Mesendoderm (in vitro differentiated cells): Measurements from ENCODE around the gene OR9A4.

ENCODE experiments used
- DNase-seq: peaks from one replicate; pipeline ENCODE4 v3.0.0; 2013
- H2AK5ac ChIP-seq: 2 replicates; pipeline ENCODE4 v1.6.1; 2013; ENCODE audit warnings: low read length, inconsistent platforms
- H2BK120ac ChIP-seq: 2 replicates; pipeline ENCODE4 v1.6.1; 2013; ENCODE audit warnings: low read depth, mild to moderate bottlenecking, low read length, moderate library complexity, mixed read lengths
- H2BK15ac ChIP-seq: replicated peaks from 2 replicates; pipeline ENCODE4 v1.6.1; 2013; ENCODE audit warnings: low read depth, mild to moderate bottlenecking, moderate library complexity
- H2BK5ac ChIP-seq: 2 replicates; pipeline ENCODE4 v1.6.1; 2013; ENCODE audit warnings: low read length, inconsistent platforms
- H3K18ac ChIP-seq: 2 replicates; pipeline ENCODE4 v1.6.1; 2013; ENCODE audit warnings: mild to moderate bottlenecking, low read length, mixed read lengths
- H3K23ac ChIP-seq: one replicate; pipeline ENCODE4 v1.6.1; 2013; ENCODE audit warnings: low read length
- H3K27ac ChIP-seq: 2 replicates; pipeline ENCODE4 v1.5.1; 2013; ENCODE audit warnings: low read depth, mild to moderate bottlenecking, inconsistent platforms, low read length, moderate library complexity
- H3K27me3 ChIP-seq: 2 replicates; pipeline ENCODE4 v1.6.1; 2013; ENCODE audit warnings: low read length, control low read depth, mild to moderate bottlenecking, inconsistent platforms; ENCODE audit not compliant: insufficient read depth, poor library complexity
- H3K36me3 ChIP-seq: 2 replicates; pipeline ENCODE4 v1.6.1; 2013; ENCODE audit warnings: low read length, inconsistent platforms; ENCODE audit not compliant: control insufficient read depth, insufficient read depth
- H3K4ac ChIP-seq: one replicate; pipeline ENCODE4 v1.6.1; 2013; ENCODE audit warnings: low read depth, mild to moderate bottlenecking, low read length, moderate library complexity
- H3K4me1 ChIP-seq: 2 replicates; pipeline ENCODE4 v1.6.1; 2013; ENCODE audit warnings: low read depth, low read length, inconsistent platforms; ENCODE audit not compliant: control insufficient read depth
- H3K4me2 ChIP-seq: 2 replicates; pipeline ENCODE4 v1.6.1; 2013; ENCODE audit warnings: low read length
- H3K4me3 ChIP-seq: 2 replicates; pipeline ENCODE4 v1.5.1; 2013; ENCODE audit warnings: mild to moderate bottlenecking, low read length
- H3K56ac ChIP-seq: one replicate; pipeline ENCODE4 v1.6.1; 2013; ENCODE audit warnings: low read length
- H3K79me1 ChIP-seq: 2 replicates; pipeline ENCODE4 v1.6.1; 2013; ENCODE audit warnings: low read length, inconsistent platforms
- H3K79me2 ChIP-seq: 2 replicates; pipeline ENCODE4 v1.6.1; 2013; ENCODE audit warnings: mild to moderate bottlenecking, low read length; ENCODE audit not compliant: control insufficient read depth, insufficient read depth
- H3K9ac ChIP-seq: 2 replicates; pipeline ENCODE4 v1.6.1; 2013; ENCODE audit warnings: low read length, inconsistent platforms
- H4K5ac ChIP-seq: one replicate; pipeline ENCODE4 v1.6.1; 2013; ENCODE audit warnings: low read length
- H4K8ac ChIP-seq: one replicate; pipeline ENCODE4 v1.6.1; 2013; ENCODE audit warnings: low read depth, mild to moderate bottlenecking, control low read depth, low read length, moderate library complexity
- WGBS: extraction: QIAGEN DNeasy Blood & Tissue Kit; methylation state at CpG from one replicate; pipeline ENCODE4 v1.1.7; 2013; ENCODE audit warnings: low lambda C conversion rate, missing lambda C conversion rate; ENCODE audit not compliant: insufficient coverage; ENCODE audit errors: extremely low coverage; 5-methylcytosine and 5-hydroxymethylcytosine counted together

The OR9A4 gene

DNA sequence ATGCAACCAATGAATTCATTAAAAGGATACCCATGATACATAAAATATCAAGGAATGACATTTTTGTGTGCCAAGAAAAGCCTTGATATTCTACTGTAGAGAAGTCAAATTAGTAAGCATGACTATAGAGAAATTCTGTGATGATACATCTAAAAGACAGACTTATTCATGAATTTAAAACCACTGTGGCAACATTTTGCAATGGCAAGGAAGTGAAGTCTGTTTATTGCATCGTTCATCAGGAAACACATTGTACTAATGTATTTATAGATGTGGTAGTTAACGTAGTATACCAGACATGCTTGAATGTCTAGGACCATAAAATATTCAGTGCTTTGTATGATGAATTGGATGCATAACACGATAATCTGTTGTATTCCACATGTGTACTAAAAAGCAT is 39.9 kb downstream of the OR9A4 start:
- WGBS, result no CpG with 5 or more reads among the region's 3 CpGs
- no peak overlapping the region for H3K4me2 ChIP-seq
- no peak overlapping the region for H4K5ac ChIP-seq
- H2AK5ac ChIP-seq, result no peak overlapping the region
- no peaks in the 10 kb centered on the region for H3K79me2 ChIP-seq
- no peak overlapping the region for H3K23ac ChIP-seq
- no peak overlapping the region for H3K4me3 ChIP-seq
- no peaks in the 10 kb centered on the region for H3K79me1 ChIP-seq
- no peak overlapping the region for H2BK15ac ChIP-seq
- no peak overlapping the region for H4K8ac ChIP-seq
- no peak overlapping the region for H2BK5ac ChIP-seq
- no peak overlapping the region for H3K9ac ChIP-seq
- no peak overlapping the region for H3K18ac ChIP-seq
- H2BK120ac ChIP-seq, result no peak overlapping the region
- H3K56ac ChIP-seq, result no peak overlapping the region
- H3K27ac ChIP-seq, result no peak overlapping the region
- no peak overlapping the region for H3K4ac ChIP-seq
- no peaks in the 10 kb centered on the region for H3K36me3 ChIP-seq
- no peak for DNase-seq
- no peaks in the 10 kb centered on the region for H3K4me1 ChIP-seq
- H3K27me3 ChIP-seq, result no peaks in the 10 kb centered on the region

DNA sequence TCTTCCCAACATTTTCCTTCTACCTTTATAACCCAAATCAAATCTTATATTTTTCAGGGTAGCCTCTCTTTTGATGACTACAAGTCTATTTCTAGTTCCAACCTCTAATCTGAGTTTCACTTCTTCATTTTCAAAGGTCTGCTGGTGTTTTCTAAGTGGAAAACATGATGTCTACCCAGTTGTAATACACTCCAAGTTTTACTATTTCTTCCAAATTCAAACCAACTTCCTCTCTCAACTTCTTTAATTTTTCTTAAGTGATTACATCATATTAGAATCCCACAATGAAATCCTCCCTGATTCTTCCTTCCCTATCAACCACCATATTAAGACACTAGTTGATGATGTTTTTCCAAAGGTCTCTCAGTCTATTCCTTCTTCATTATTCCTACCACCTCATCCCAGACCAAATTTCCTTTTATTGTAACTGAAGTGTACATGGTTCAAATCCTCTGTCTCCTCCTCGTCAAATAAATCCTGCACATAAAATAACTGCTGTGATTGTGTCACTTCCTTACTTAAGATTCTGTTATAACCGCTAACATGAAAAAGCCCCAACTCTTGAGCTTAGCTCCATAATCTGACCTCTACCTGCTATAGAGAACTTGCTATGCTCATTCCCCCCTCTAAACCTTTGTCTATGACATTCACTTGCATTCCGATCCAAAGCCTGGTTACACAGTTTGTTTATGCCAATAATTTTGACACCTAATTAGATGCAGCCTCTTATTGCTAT is 44.7 kb downstream of the OR9A4 start:
- Histone ChIP-seq H3K79me1 (no peaks in the 10 kb centered on the region), H3K56ac (no peak overlapping the region), H3K18ac (no peak overlapping the region), H2BK5ac (no peak overlapping the region), H3K9ac (no peak overlapping the region), H4K5ac (no peak overlapping the region), H3K4me2 (no peak overlapping the region), H3K79me2 (no peaks in the 10 kb centered on the region), H3K23ac (no peak overlapping the region), H2AK5ac (no peak overlapping the region), H4K8ac (no peak overlapping the region), H2BK15ac (no peak overlapping the region), H3K4ac (no peak overlapping the region), H2BK120ac (no peak overlapping the region), H3K27me3 (no peaks in the 10 kb centered on the region), H3K36me3 (no peaks in the 10 kb centered on the region), H3K4me1 (no peaks in the 10 kb centered on the region), H3K4me3 (no peak overlapping the region), H3K27ac (no peak overlapping the region)
- no peak for DNase-seq
- WGBS, result no CpG with 5 or more reads among the region's 3 CpGs
